GM12891 (cell line): ENCODE data around the gene KRT5.

Source experiments
- POLR2A ChIP-seq: IDR thresholded peaks from 2 replicates; pipeline ENCODE4 v1.6.1; 2011; ENCODE audit warnings: low read depth, low read length, control low read depth
- POLR2AphosphoS5 ChIP-seq: IDR thresholded peaks from 2 replicates; pipeline ENCODE4 v1.6.1; 2011; ENCODE audit warnings: low read depth, low read length, control low read depth
- SPI1 ChIP-seq: IDR thresholded peaks from 2 replicates; pipeline ENCODE4 v1.6.1; 2011; ENCODE audit warnings: low read depth, low read length, control low read depth
- TAF1 ChIP-seq: IDR thresholded peaks from 2 replicates; pipeline ENCODE4 v1.6.1; 2011; ENCODE audit warnings: low read depth, low read length, control low read depth

GRCh38 chr12:52469853-52470252 lies 50.3 kb downstream of the KRT5 start:
- no peak for TF ChIP-seq POLR2A
- no peak for TF ChIP-seq SPI1
- no peak for TF ChIP-seq TAF1
- no peak for TF ChIP-seq POLR2AphosphoS5
